Activated CD4-positive, CD25-positive, alpha-beta regulatory T cell treated with anti-CD3 and anti-CD28 coated beads, Interleukin-2, amount 50 U/mL, for 24 hours (primary cell): ENCODE measurements around the gene COL27A1.
A peak's percentile ranks its signal among the peaks of the same experiment; 100 is the strongest.
"Not testable (repeated sequence)": the region's sequence is repeated elsewhere in the genome, so short reads cannot be mapped to it uniquely, and the experiment has no call there.

Source experiments
- ATAC-seq, 2 donors: fragments of 150-1000 bp; cut with Tn5 transposase; one replicate each; pipeline ENCODE4 v1.10.0; 2021; ENCODE audit warnings: mild to moderate bottlenecking in 1 of 2, moderate library complexity in 1 of 2

The COL27A1 gene

GRCh38 chr9:114311571-114312512 is 156.5 kb downstream of the COL27A1 start:
- ATAC-seq: no peak

GRCh38 chr9:114312513-114312875 is 157.2 kb downstream of the COL27A1 start:
- no peak for ATAC-seq

DNA sequence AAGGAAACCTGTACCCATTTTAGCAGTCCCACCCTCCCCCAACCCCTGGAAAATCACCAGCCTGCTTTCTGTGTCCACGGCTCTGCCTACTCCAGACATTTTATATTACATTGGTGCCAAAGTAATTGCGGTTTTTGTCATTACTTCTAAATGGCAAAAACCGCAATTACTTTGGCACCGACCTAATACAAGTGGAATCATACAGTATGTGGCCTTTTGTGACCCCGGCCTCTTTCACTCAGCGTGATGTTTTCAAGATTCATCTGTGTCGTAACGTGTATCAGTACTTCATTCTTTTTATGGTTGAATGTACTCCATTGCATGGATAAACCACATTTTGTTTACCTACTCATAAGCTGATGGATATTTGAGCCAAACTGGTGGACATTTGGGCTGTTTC is 157.8 kb downstream of the COL27A1 start:
- no peak for ATAC-seq

- no peak for ATAC-seq
Measured at GRCh38 chr9:114314256-114314867, 159.0 kb downstream of the COL27A1 start.

GRCh38 chr9:114314881-114315722 is 159.8 kb downstream of the COL27A1 start:
- no peak for ATAC-seq

DNA sequence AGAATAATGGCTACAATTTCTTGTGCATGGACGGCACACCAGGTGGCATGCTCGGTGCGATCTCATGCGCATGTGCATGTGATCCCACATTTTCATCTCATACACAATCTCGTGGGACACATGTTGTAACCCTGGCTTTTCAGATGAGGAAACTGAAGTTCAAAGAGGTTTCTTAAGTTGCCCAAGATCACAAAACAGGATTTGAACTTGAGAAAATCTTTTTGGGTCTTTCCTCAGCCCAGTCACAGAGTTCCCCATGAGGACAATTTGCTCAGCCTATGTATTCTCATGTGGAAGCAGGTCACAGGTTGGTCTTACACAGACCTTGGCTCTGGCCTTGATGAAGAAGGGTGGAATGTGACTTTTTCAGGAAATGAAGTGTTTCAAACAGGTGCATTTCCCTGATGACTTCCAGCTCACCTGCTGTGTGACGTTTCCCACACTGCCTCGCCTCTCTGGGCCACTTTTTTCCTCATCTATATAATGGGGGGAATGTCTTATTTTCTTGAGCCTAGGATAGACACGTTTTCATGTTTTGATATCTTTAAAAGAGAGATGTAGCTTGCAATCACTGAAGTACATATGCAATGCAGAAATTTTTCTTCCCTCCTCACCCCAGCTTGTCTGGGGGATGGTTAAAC is 160.5 kb downstream of the COL27A1 start:
- no peak for ATAC-seq

- no peak for ATAC-seq
Measured at GRCh38 chr9:114316605-114317230, 161.4 kb downstream of the COL27A1 start.

GRCh38 chr9:114317665-114318357 is 162.5 kb downstream of the COL27A1 start:
- ATAC-seq: no peak

- ATAC-seq: no peak
Measured at GRCh38 chr9:114318416-114318815, 163.1 kb downstream of the COL27A1 start.

GRCh38 chr9:114319147-114319546 is 163.8 kb downstream of the COL27A1 start:
- ATAC-seq: no peak

DNA sequence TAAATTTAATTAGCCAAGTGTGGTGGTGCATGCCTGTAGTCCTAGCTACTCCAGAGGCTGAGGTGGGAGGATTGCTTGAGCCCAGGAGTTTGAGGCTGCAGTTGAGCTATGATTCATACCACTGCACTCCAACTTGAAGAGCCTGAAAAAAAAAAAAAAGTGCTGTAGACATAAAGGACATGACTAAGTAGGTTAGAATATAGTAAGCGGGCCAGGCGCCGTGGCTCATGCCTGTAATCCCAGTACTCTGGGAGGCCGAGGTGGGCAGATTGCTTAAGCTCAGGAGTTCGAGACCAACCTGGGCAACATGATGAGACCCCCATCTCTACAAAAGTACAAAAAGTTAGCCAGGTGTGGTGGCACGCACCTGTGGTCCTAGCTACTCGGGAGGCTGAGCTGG is 165.4 kb downstream of the COL27A1 start:
- not testable (repeated sequence) for ATAC-seq

GRCh38 chr9:114321759-114322158 is 166.4 kb downstream of the COL27A1 start:
- peak; percentile 38 to 61 for ATAC-seq

DNA sequence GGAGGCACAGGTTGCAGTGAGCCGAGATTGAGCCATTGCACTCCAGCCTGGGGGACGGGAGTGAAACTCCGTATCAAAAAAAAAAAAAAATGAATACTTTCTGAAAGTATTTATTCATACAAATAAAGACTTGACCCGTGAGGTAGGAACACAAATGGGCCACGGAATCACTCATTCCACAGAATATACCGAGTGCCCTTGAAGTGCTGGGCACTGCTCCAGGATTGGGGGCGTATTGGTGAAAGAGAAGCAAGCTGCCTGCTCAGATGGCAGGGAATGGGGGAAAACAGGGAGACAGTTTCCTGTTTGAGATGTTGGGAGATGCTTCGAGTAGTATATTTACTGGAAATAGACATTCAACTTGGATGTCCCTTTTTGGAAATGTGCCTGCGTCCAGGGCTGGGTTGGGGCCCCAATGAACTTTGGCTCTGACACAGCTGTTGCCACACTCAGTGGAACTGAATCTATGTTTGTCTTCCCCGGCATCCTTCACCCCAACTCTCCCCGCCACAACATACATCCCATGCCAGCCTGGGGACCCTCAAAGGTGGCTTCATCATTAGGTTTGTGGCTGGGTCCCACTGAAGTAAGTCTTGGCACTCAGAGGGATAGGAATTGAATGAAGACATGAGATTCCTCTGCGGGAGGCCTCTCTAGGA is 167.0 kb downstream of the COL27A1 start:
- not testable (repeated sequence) for ATAC-seq

DNA sequence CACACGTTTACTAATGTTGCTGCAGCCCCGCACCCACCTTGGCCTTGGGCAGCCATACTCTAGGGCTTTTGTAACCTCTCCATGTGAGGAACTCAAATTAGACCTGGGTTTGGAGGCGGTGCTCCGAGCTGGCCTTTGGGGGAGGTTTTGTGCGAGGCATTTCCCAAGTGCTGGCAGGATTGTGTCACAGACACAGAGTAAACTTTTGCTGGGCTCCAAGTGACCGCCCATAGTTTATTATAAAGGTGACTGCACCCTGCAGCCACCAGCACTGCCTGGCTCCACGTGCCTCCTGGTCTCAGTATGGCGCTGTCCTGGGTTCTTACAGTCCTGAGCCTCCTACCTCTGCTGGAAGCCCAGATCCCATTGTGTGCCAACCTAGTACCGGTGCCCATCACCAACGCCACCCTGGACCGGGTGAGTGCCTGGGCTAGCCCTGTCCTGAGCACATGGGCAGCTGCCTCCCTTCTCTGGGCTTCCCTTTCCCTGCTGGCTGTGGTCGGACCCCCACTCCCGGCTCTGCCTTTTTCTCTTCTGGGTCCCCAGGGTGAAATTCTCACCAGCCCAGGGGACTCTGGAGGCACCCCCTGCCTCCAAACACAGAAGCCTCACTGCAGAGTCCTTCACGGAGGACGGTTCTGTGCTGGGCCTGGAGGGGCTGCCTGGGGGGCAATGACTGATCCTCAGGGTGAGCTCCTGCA is 167.6 kb downstream of the COL27A1 start, which contains the start of gene ORM1:
Gene ORM1, plus strand, starts transcription at position 268 of the 701 bp plus-strand sequence. Its CDS starts 36 bp downstream, at position 304.
- not testable (repeated sequence) for ATAC-seq

GRCh38 chr9:114323849-114324248 is 168.5 kb downstream of the COL27A1 start:
- ATAC-seq: not testable (repeated sequence)

GRCh38 chr9:114324492-114324891 is 169.2 kb downstream of the COL27A1 start:
- no peak for ATAC-seq

- ATAC-seq: not testable (repeated sequence)
Measured at GRCh38 chr9:114324965-114325364, 169.6 kb downstream of the COL27A1 start.

DNA sequence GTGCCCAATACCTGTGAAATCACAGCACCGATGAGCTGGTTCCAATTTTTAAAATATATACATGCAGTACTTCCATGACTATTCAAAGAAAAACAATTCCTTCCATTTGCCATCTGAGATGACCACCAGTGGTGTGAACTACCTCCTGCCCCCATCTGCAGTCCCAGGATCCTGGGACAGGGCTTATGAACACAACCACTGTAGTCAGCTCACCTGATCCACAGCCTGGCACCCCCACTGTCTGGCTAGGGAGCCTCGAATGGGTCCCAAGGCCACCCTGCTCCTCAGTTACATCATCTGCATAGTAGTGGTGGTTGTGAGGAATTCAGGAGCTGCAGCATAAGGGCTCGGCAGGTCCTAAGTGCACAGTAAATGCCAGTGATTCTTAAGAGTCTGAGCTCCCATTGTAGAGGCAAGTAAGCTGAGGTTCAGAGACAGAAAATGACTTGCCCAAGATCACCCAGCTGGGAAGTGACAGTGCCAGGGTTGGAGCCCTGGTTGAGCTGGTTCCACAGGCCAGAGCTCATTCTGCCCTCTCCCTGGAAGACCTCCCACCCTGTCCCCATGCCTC is 170.4 kb downstream of the COL27A1 start:
- not testable (repeated sequence) for ATAC-seq

DNA sequence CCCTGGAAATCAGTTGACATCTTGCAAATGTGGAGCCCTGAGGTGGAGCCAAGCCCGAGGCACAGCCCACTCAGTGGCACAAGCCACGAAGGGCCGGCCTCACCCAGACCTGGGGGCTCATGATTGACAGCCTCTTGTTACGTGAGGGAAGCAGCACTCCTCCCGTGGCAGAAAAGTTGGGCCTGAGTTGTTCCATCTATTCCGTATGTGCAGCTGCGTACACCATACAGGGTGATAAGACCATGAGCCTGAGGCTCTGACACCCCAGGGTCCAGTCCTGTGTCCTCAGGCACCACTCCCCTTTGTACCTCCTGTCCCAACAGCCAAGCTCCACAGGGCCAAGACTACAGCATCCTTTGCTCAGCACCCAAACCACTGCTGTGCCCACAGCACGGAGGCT is 172.4 kb downstream of the COL27A1 start:
- no peak for ATAC-seq

DNA sequence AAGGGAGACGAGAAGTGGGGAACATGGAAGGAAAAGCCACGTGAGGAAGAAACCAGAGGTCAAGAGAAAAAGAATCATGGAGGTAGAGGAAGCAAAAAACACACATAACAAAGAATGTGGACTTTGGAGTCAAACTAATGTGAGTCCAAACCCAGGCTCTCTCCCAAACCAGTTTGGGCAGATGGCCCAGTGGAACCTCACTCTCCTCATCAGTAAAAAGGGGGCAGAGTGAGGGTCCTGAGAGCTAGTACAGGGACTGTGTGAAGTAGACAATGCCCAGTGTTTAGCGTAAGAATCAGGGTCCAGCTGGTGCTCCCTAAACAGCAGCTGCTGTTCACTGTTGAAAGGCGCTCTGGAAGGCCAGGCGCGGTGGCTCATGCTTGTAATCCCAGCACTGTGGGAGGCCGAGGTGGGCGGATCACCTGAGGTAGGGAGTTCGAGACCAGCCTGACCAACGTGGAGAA is 173.1 kb downstream of the COL27A1 start:
- not testable (repeated sequence) for ATAC-seq
